Tibial nerve (tissue), 4 donors: ENCODE data around the gene GPR137B.

Experiments
- EP300 ChIP-seq, 2 donors: sonication (generic); formaldehyde crosslinking; IDR thresholded peaks; one replicate each; pipeline ENCODE4 v1.6.1; 2017; ENCODE audit warnings: antibody characterized with exemption in 2 of 2, mild to moderate bottlenecking in 1 of 2
- POLR2A ChIP-seq, 2 donors: fragments of 450-650 bp; IDR thresholded peaks; one replicate each; pipeline ENCODE4 v1.6.1; 2017; ENCODE audit warnings: antibody characterized with exemption in 2 of 2, mild to moderate bottlenecking in 2 of 2, moderate library complexity in 2 of 2
- TF ChIP-seq, protein P1 (sequence below), 5 experiments: fragments of 200-600 bp in 3 of 5; fragments of 450-650 bp in 2 of 5; sonication (generic) in 3 of 5; IDR thresholded peaks; one replicate each; pipeline ENCODE4 v1.5.1; 2016 to 2019; ENCODE audit warnings: antibody characterized with exemption in 5 of 5, mild to moderate bottlenecking in 3 of 5, moderate library complexity in 2 of 5

DNA sequence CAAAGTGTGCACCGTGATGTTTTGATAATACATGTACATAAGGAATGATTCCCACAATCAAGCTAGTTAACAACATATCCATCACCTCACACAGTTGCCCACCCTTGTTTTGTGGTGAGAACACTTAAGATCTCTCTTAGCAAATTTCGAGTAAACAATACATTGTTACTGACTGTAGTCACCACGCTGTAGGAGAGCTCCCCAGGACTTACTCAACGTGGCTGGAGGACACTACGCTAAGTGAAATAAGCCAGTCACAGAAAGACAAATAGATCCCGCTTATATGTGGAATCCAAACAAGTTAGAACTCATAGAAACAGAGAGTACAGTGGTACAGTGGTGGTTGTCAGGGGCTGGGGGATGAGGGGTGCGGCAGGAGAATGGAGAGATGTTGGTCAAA, 24.8 kb downstream of the GPR137B start:
- TF ChIP-seq, protein P1, sequence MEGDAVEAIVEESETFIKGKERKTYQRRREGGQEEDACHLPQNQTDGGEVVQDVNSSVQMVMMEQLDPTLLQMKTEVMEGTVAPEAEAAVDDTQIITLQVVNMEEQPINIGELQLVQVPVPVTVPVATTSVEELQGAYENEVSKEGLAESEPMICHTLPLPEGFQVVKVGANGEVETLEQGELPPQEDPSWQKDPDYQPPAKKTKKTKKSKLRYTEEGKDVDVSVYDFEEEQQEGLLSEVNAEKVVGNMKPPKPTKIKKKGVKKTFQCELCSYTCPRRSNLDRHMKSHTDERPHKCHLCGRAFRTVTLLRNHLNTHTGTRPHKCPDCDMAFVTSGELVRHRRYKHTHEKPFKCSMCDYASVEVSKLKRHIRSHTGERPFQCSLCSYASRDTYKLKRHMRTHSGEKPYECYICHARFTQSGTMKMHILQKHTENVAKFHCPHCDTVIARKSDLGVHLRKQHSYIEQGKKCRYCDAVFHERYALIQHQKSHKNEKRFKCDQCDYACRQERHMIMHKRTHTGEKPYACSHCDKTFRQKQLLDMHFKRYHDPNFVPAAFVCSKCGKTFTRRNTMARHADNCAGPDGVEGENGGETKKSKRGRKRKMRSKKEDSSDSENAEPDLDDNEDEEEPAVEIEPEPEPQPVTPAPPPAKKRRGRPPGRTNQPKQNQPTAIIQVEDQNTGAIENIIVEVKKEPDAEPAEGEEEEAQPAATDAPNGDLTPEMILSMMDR (IDR thresholded peaks at IDR 0.05), result no peak
- TF ChIP-seq POLR2A (IDR thresholded peaks at IDR 0.05) (no peak), EP300 (IDR thresholded peaks at IDR 0.05) (no peak)
